ENCODE data around the gene CSRNP3. TPM values are rescaled to one million over a fixed set of nuclear protein-coding genes. Genes with fewer than 3 reads are reported as not detected.
A peak's percentile ranks its signal among the peaks of the same experiment; 100 is the strongest.

CSRNP3 gene
- polyA plus RNA-seq, 1 donor (not counting 4 experiments of a cell fraction or from before 2014, with no cell fraction given), result 0.87 TPM

DNA sequence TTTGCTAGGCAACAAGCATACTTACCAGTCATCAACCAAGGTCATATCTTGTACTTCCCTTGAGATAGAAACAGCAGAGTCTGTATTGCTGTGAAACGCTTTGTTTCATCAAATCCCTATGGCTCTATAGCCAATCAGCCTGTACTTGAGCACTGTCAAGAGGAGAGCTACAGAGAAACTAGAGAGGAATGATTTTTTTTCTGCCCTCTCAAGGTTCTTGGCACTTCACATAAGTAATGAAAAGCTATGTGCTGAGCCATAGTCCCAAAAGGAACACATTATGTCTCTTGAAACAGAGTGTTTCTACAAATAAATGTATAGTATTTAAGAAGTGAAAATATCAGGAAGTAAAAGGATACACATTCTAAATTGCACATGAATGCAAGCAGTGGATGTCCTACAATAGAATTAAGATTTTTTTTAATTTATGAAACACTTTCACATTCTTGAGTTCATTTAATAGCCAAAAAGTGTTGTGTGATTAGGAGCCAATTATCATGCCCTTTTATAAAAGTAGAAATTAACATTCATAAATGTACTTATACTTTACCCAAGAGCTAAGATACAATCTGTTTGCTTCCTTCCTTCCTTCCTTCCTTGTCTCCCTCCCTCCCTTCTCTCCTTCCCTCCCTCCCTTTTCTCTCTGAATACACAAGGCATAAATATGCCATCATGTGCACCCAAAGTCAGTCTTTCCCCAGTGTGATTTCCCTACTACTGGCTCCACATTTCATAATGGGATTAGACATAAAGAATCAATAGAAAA lies 131.8 kb downstream of the CSRNP3 start:
- Histone ChIP-seq H3K79me2 (ENCODE audit: control insufficient read depth, insufficient read depth, low read length) (no peaks in the 10 kb centered on the region), H3K27ac (ENCODE audit: control insufficient read depth, insufficient read depth, low read length) (no peak overlapping the region), H3K9me1 (ENCODE audit: control insufficient read depth, extremely low read depth, insufficient read depth, low read length) (no peaks in the 10 kb centered on the region), H3K27me3 (ENCODE audit: control insufficient read depth, extremely low read depth, insufficient read depth, low read length) (no peaks in the 10 kb centered on the region), H2AFZ (ENCODE audit: control insufficient read depth, low read length) (no peak overlapping the region), H3K4me1 (ENCODE audit: control insufficient read depth, extremely low read depth, insufficient read depth, low read length) (peaks cover 10% of the 10 kb centered on the region), H3K9me3 (ENCODE audit: control insufficient read depth, low read depth, low read length) (no peaks in the 10 kb centered on the region), H3K4me2 (ENCODE audit: control insufficient read depth, extremely low read depth, insufficient read depth, low read depth, low read length) (no peak overlapping the region), H3K36me3 (ENCODE audit: control insufficient read depth in 2 of 2, extremely low read depth in 1 of 2, insufficient read depth in 2 of 2, low read length in 2 of 2) (no peaks in the 10 kb centered on the region), H3K4me3 (ENCODE audit: control insufficient read depth in 2 of 3, extremely low read depth in 1 of 3, insufficient read depth in 2 of 3, low read depth in 1 of 3, low read length in 3 of 3) (no peak overlapping the region), H4K20me1 (ENCODE audit: control insufficient read depth, extremely low read depth, insufficient read depth, low read length) (no peaks in the 10 kb centered on the region), H3K9ac (ENCODE audit: control insufficient read depth, extremely low read depth, insufficient read depth, low read length) (no peak overlapping the region)
- DNase-seq (ENCODE audit: low read depth, low spot score) (no peak), FAIRE-seq (no peak)
- TF ChIP-seq, protein P1, sequence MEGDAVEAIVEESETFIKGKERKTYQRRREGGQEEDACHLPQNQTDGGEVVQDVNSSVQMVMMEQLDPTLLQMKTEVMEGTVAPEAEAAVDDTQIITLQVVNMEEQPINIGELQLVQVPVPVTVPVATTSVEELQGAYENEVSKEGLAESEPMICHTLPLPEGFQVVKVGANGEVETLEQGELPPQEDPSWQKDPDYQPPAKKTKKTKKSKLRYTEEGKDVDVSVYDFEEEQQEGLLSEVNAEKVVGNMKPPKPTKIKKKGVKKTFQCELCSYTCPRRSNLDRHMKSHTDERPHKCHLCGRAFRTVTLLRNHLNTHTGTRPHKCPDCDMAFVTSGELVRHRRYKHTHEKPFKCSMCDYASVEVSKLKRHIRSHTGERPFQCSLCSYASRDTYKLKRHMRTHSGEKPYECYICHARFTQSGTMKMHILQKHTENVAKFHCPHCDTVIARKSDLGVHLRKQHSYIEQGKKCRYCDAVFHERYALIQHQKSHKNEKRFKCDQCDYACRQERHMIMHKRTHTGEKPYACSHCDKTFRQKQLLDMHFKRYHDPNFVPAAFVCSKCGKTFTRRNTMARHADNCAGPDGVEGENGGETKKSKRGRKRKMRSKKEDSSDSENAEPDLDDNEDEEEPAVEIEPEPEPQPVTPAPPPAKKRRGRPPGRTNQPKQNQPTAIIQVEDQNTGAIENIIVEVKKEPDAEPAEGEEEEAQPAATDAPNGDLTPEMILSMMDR (optimal IDR thresholded peaks at IDR 0.05 in 1 of 3, IDR thresholded peaks at IDR 0.05 in 1 of 3, conservative IDR thresholded peaks at IDR 0.05 in 1 of 3; ENCODE audit: extremely low read depth in 1 of 3, insufficient read depth in 2 of 3, low read length in 3 of 3), result no peak
- TF ChIP-seq EZH2 (IDR thresholded peaks at IDR 0.05; ENCODE audit: low read length), result no peak
- dilution Hi-C loops (cut with MboI; ENCODE audit: extremely low pct_ligation_motif_present, low sequenced_read_pairs), result no loop called here

DNA sequence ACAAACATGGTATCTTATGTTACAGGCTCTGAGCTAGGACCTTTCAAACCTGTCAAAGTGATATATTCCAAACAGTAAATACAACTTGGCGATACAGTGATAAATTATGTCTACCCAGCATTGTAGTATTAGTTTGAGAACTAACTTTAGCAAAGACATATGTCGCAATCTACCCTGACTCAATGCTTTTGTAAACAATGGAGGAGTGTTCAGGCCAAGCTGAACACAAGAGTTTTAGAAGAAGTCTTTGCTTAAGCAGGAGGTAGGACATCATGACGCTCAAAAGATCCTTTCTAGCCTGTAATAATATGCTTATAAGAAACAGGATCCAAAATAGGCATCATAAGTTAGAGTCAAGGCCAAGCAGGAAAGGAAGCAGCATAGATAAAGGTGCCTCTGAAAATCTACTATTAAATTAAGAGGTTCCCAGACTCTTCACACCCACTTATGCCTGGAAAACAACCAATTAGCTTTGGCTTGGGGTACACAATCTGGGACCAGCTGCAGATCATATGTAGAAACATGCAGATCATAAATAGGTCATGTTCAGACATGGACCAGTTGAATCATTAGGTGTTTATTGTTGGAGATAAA lies 132.5 kb downstream of the CSRNP3 start:
- H3K4me3 ChIP-seq (ENCODE audit: control insufficient read depth in 2 of 3, extremely low read depth in 1 of 3, insufficient read depth in 2 of 3, low read depth in 1 of 3, low read length in 3 of 3), result no peak overlapping the region
- H3K9me3 ChIP-seq (ENCODE audit: control insufficient read depth, low read depth, low read length), result no peaks in the 10 kb centered on the region
- H3K36me3 ChIP-seq (ENCODE audit: control insufficient read depth in 2 of 2, extremely low read depth in 1 of 2, insufficient read depth in 2 of 2, low read length in 2 of 2), result no peaks in the 10 kb centered on the region
- H3K27me3 ChIP-seq (ENCODE audit: control insufficient read depth, extremely low read depth, insufficient read depth, low read length), result no peaks in the 10 kb centered on the region
- peaks cover 10% of the 10 kb centered on the region for H3K4me1 ChIP-seq (ENCODE audit: control insufficient read depth, extremely low read depth, insufficient read depth, low read length)
- H3K79me2 ChIP-seq (ENCODE audit: control insufficient read depth, insufficient read depth, low read length), result no peaks in the 10 kb centered on the region
- peak overlapping the region; percentile 68 for H2AFZ ChIP-seq (ENCODE audit: control insufficient read depth, low read length)
- no peak for FAIRE-seq
- no peak overlapping the region for H3K9ac ChIP-seq (ENCODE audit: control insufficient read depth, extremely low read depth, insufficient read depth, low read length)
- H3K9me1 ChIP-seq (ENCODE audit: control insufficient read depth, extremely low read depth, insufficient read depth, low read length), result no peaks in the 10 kb centered on the region
- H3K4me2 ChIP-seq (ENCODE audit: control insufficient read depth, extremely low read depth, insufficient read depth, low read depth, low read length), result peak overlapping the region; percentile 22
- H3K27ac ChIP-seq (ENCODE audit: control insufficient read depth, insufficient read depth, low read length), result peak overlapping the region; percentile 31
- no peak for TF ChIP-seq EZH2 (IDR thresholded peaks at IDR 0.05; ENCODE audit: low read length)
- TF ChIP-seq, protein P1 (optimal IDR thresholded peaks at IDR 0.05 in 1 of 3, IDR thresholded peaks at IDR 0.05 in 1 of 3, conservative IDR thresholded peaks at IDR 0.05 in 1 of 3; ENCODE audit: extremely low read depth in 1 of 3, insufficient read depth in 2 of 3, low read length in 3 of 3), result no peak
- H4K20me1 ChIP-seq (ENCODE audit: control insufficient read depth, extremely low read depth, insufficient read depth, low read length), result no peaks in the 10 kb centered on the region
- no peak for DNase-seq (ENCODE audit: low read depth, low spot score)
- dilution Hi-C loops (cut with MboI; ENCODE audit: extremely low pct_ligation_motif_present, low sequenced_read_pairs), result no loop called here
